ENCODE measurements around the gene SMYD5.
"Not testable (repeated sequence)": the region's sequence is repeated elsewhere in the genome, so short reads cannot be mapped to it uniquely, and the experiment has no call there.

The SMYD5 gene

GRCh38 chr2:73257425-73258125 lies 43.5 kb downstream of the SMYD5 start:
- Mint-ChIP-seq H3K4me3 (no peak overlapping the region), H3K9me3 (no peaks in the 10 kb centered on the region), H3K4me1 (ENCODE audit: low read depth) (no peaks in the 10 kb centered on the region), H3K27me3 (ENCODE audit: low read depth) (no peaks in the 10 kb centered on the region), H3K27ac (no peak overlapping the region), H3K36me3 (ENCODE audit: low read depth) (peaks cover 6% of the 10 kb centered on the region)

- H3K27ac Mint-ChIP-seq: no peak overlapping the region
- H3K36me3 Mint-ChIP-seq (ENCODE audit: low read depth): peaks cover 1% of the 10 kb centered on the region
- no peak overlapping the region for H3K4me3 Mint-ChIP-seq
- H3K9me3 Mint-ChIP-seq: no peaks in the 10 kb centered on the region
- no peaks in the 10 kb centered on the region for H3K4me1 Mint-ChIP-seq (ENCODE audit: low read depth)
- no peaks in the 10 kb centered on the region for H3K27me3 Mint-ChIP-seq (ENCODE audit: low read depth)
These were observed 44.3 kb downstream of the SMYD5 start for GRCh38 chr2:73258186-73258912.

GRCh38 chr2:73258913-73259215 lies 44.8 kb downstream of the SMYD5 start:
- Mint-ChIP-seq H3K27ac (no peak overlapping the region), H3K36me3 (ENCODE audit: low read depth) (no peaks in the 10 kb centered on the region), H3K4me3 (no peak overlapping the region), H3K9me3 (no peaks in the 10 kb centered on the region), H3K27me3 (ENCODE audit: low read depth) (no peaks in the 10 kb centered on the region), H3K4me1 (ENCODE audit: low read depth) (no peaks in the 10 kb centered on the region)

DNA sequence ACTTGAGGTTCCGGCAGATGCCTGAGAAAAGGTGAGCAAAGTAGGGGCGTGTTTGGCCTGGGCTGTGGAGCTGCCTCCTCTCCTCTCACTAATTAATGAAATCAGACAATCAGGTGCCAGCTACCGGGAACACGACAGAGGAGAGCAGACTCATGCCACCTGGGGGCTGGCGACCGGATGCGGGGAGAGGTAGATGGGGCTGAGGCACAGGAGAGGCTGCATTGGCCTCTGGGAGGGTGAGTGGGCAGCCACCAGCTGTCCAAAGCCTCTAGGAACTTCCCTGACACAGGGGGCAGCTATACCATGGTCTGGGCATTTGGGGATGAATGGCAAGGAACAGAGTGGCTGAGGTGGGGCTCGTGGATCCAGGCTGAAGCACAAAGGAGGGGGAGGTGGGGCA lies 45.2 kb downstream of the SMYD5 start:
- Mint-ChIP-seq H3K4me1 (ENCODE audit: low read depth) (no peaks in the 10 kb centered on the region), H3K27ac (no peak overlapping the region), H3K9me3 (no peaks in the 10 kb centered on the region)

GRCh38 chr2:73259704-73260337 lies 45.8 kb downstream of the SMYD5 start:
- Mint-ChIP-seq H3K9me3 (no peaks in the 10 kb centered on the region), H3K4me3 (no peak overlapping the region), H3K27ac (no peak overlapping the region), H3K4me1 (ENCODE audit: low read depth) (no peaks in the 10 kb centered on the region), H3K27me3 (ENCODE audit: low read depth) (no peaks in the 10 kb centered on the region), H3K36me3 (ENCODE audit: low read depth) (no peaks in the 10 kb centered on the region)

More for the DNA sequence above, 45.2 kb downstream of the SMYD5 start:
- Mint-ChIP-seq H3K27me3 (ENCODE audit: low read depth) (no peaks in the 10 kb centered on the region), H3K36me3 (ENCODE audit: low read depth) (no peaks in the 10 kb centered on the region), H3K4me3 (no peak overlapping the region)

- Mint-ChIP-seq H3K4me1 (ENCODE audit: low read depth) (no peaks in the 10 kb centered on the region), H3K36me3 (ENCODE audit: low read depth) (no peaks in the 10 kb centered on the region), H3K27ac (no peak overlapping the region), H3K9me3 (no peaks in the 10 kb centered on the region), H3K27me3 (ENCODE audit: low read depth) (no peaks in the 10 kb centered on the region), H3K4me3 (no peak overlapping the region)
These were observed 46.4 kb downstream of the SMYD5 start for GRCh38 chr2:73260338-73260984.

DNA sequence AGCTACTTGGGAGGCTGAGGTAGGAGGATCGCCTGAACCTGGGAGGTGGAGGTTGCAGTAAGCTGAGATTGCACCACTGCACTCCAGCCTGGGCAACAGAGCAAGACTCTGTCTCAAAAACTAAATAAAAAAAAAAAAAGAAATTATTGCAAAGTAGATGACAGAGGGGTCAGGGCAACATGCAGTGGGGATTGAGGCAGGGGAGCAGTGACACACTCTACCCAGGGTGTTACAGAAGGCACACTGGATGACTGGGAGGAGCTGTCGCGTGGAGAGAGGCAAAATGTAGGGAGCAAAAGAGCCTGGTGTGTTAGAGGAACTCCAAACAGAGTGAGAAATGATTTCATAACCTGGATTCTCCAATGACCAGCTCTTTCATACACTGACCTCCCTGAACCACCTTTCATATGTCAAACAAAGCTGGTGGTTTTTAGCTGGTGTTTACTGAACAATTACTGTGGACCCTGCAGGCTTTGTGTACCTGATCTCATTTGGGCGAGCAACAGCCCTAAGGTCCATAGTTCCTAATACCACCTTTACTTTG lies 48.1 kb downstream of the SMYD5 start:
- H3K27ac Mint-ChIP-seq: no peak overlapping the region
- H3K27me3 Mint-ChIP-seq (ENCODE audit: low read depth): no peaks in the 10 kb centered on the region
- no peaks in the 10 kb centered on the region for H3K9me3 Mint-ChIP-seq
- no peak overlapping the region for H3K4me3 Mint-ChIP-seq
- peaks cover 2% of the 10 kb centered on the region for H3K36me3 Mint-ChIP-seq (ENCODE audit: low read depth)
- peaks cover 3% of the 10 kb centered on the region for H3K4me1 Mint-ChIP-seq (ENCODE audit: low read depth)

DNA sequence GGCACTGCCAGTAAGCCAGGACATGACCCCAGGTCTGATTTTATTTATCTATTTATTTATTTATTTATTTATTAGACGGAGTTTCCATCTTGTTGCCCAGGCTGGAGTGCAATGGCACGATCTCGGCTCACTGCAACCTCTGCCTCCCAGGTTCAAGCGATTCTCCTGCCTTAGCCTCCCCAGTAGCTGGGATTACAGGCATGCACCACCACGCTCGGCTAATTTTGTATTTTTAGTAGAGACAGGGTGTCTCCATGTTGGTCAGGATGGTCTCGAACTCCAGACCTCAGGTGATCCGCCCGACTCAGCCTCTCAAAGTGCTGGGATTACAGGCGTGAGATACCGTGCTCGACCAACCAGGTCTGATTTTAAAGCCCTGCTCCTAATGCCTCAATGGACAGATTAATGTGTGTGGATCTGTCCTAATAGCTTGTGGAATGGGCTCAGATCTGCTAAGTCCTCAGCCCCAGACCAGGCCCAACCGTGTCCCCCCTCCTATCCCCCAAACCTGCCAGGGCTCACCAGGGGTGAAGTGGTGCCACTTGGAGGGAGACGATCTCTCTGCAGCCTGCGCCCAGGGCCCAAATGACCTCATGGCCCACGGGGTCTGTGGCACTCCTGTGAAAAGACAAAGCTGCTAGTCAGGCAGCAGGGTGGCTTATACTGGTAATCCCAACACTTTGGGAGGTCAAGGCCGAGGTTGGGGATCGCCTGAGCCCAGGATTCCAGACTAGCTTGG lies 48.8 kb downstream of the SMYD5 start:
- not testable (repeated sequence) for H3K9me3 Mint-ChIP-seq; H3K36me3 Mint-ChIP-seq (ENCODE audit: low read depth); H3K27ac Mint-ChIP-seq; H3K4me3 Mint-ChIP-seq; H3K4me1 Mint-ChIP-seq (ENCODE audit: low read depth); H3K27me3 Mint-ChIP-seq (ENCODE audit: low read depth)

- H3K27ac Mint-ChIP-seq: no peak overlapping the region
These were observed 49.7 kb downstream of the SMYD5 start for GRCh38 chr2:73263540-73264331.

DNA sequence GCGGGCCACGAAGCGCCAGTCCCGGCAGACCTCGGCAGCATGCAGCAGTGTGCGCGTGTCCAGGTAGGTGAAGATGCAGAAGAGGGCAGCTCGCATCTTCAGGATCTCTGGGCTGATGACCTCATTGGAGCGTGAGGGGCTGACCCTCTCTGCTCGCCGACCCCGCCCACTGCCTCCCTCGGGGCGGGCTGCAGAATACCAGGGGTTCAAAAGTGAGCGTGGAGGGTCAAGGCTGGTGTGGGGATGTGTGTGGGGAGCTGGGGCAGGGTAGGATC lies 50.2 kb downstream of the SMYD5 start:
- Mint-ChIP-seq H3K27ac (no peak overlapping the region), H3K36me3 (ENCODE audit: low read depth) (peaks cover 6% of the 10 kb centered on the region), H3K9me3 (no peaks in the 10 kb centered on the region), H3K4me1 (ENCODE audit: low read depth) (peaks cover 9% of the 10 kb centered on the region), H3K4me3 (no peak overlapping the region), H3K27me3 (ENCODE audit: low read depth) (no peaks in the 10 kb centered on the region)

More at GRCh38 chr2:73263540-73264331, 49.7 kb downstream of the SMYD5 start:
- Mint-ChIP-seq H3K4me1 (ENCODE audit: low read depth) (peaks cover 9% of the 10 kb centered on the region), H3K36me3 (ENCODE audit: low read depth) (peaks cover 6% of the 10 kb centered on the region), H3K9me3 (no peaks in the 10 kb centered on the region), H3K4me3 (no peak overlapping the region), H3K27me3 (ENCODE audit: low read depth) (no peaks in the 10 kb centered on the region)

GRCh38 chr2:73264783-73265182 lies 50.7 kb downstream of the SMYD5 start:
- H3K27me3 Mint-ChIP-seq (ENCODE audit: low read depth): no peaks in the 10 kb centered on the region
- H3K4me1 Mint-ChIP-seq (ENCODE audit: low read depth): peaks cover 11% of the 10 kb centered on the region
- no peak overlapping the region for H3K27ac Mint-ChIP-seq
- H3K4me3 Mint-ChIP-seq: no peak overlapping the region
- no peaks in the 10 kb centered on the region for H3K9me3 Mint-ChIP-seq
- H3K36me3 Mint-ChIP-seq (ENCODE audit: low read depth): peaks cover 6% of the 10 kb centered on the region

- no peak overlapping the region for H3K27ac Mint-ChIP-seq
- H3K27me3 Mint-ChIP-seq (ENCODE audit: low read depth): no peaks in the 10 kb centered on the region
- H3K4me1 Mint-ChIP-seq (ENCODE audit: low read depth): peaks cover 14% of the 10 kb centered on the region
- H3K9me3 Mint-ChIP-seq: no peaks in the 10 kb centered on the region
- H3K4me3 Mint-ChIP-seq: no peak overlapping the region
- H3K36me3 Mint-ChIP-seq (ENCODE audit: low read depth): peaks cover 6% of the 10 kb centered on the region
These were observed 51.4 kb downstream of the SMYD5 start for GRCh38 chr2:73265298-73266060.

Data from T-helper 1 cell treated with Interleukin-12 subunit alpha and Interleukin-12 subunit beta and Interleukin-4 antibody, amounts not matched to agents 30 μg/mL and 1 μg/mL, for 36 hours (primary cell).